Hippocampal formation (tissue), 2 donors: ENCODE results near the gene MYO15A.

Source experiments
- DNase-seq, 2 donors: peaks; one replicate each; lab custom pipeline; 2025; lab: John Stamatoyannopoulos, UW

MYO15A gene

DNA sequence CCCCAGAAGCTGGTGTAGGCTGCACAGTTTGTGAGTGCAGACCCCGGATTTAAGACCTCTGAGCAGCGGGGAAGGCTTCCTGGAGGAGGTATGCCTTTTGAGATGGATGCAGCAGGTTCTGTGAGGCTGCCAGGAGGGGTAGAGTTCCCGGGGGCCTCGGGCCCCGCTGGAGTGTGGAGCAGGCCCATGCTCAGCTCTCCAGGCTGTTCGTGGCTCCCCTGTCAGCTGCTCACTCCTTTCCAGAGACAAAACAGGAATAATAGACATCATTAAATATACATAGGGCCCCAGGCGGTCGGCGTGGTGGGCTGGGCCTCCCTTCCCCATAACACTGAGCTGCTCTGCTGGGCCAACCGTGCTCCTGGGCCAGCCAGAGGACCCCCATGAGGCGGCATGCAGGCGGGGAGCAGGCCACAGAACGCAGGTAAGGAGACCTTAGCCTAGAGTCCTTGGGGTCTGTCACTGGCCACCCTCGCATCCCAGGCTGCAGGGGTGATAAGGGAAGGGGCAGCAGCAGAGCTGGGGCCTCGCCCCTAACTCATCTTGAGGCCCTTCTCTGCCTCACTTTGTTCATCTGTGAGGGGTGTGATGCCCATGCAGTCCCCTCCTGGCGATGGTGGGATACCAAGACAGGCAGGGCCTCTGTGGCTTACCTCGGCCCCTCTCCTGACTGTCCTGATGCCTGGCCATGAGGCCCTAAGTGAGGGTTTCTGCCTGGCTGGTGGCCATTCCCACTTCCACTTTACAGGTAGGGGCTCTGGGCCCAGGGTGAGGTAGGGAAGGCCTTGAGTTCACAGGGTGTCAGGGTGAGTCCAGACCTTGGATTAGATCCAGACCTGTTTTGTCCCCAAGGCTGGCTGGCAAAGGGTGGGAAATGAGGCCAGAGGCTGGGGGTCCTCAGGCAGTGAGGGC, at the start of gene MYO15A:
Gene MYO15A (plus strand): TSS at position 356 of the 912 bp plus-strand sequence. CDS start 10,045 bp downstream, outside the sequence.
- DNase-seq, result no peak

DNA sequence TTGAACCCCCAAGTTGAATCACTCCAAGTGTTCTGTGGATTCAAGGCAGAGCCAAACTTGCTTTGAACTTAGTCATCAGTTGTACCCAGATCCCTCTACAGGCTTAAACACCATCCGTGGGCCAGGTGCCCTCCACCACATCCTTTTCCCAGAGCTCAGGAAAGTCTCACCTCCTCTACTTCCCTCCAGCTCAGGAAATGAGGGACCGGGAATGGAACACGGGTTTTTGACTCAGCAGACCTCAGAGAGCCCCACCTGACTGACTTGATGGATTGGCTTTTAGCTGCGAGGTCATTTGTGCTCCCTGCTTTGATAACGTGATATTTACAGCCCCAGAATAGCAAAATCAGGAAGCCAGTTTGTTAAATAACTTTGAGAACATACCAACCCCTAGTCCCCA, 49.3 kb upstream of the MYO15A start:
- DNase-seq, result no peak

- no peak for DNase-seq
Observed at GRCh38 chr17:18064053-18064452, 44.5 kb upstream of the MYO15A start.

GRCh38 chr17:18065546-18065945, 43.0 kb upstream of the MYO15A start:
- no peak for DNase-seq

- no peak for DNase-seq
Observed at GRCh38 chr17:18066866-18067265, 41.7 kb upstream of the MYO15A start.

GRCh38 chr17:18069101-18069500, 39.5 kb upstream of the MYO15A start:
- DNase-seq, result no peak

- DNase-seq, result no peak
Observed at GRCh38 chr17:18070861-18071340, 37.7 kb upstream of the MYO15A start.

GRCh38 chr17:18071751-18072150, 36.8 kb upstream of the MYO15A start:
- DNase-seq, result no peak

DNA sequence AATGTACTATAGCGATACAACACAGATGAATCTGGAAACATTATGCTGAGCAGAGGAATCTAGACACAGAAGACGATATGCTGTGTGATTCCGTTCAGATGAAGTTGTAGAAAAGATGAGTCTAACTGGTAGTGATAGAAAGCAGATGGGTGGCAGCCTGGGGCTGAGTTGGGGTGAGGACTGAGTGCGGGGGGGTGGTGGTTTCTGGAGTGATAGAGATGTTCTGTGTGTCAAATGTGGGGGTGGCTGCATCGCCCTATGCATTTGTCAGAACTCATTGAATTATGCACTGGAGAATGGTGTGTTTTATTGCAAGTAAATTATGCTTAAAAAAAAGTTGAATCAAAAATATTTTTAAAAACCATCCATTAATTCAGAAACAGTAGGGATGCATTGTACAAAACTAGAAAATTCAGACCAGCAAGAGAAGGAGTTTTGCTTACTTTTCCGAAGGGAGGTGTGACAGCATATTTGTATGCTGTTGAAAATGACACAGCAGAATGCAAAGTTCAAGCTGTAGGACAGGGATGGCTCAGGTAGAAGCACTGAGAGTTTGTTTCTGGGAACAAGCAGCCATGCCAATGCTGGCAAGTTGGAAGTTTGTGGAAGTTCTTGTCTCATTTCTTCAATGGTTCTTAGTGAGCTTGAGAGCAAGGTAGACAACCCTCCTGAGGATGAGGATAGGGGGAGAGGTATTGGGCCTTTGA, 33.8 kb upstream of the MYO15A start:
- no peak for DNase-seq

DNA sequence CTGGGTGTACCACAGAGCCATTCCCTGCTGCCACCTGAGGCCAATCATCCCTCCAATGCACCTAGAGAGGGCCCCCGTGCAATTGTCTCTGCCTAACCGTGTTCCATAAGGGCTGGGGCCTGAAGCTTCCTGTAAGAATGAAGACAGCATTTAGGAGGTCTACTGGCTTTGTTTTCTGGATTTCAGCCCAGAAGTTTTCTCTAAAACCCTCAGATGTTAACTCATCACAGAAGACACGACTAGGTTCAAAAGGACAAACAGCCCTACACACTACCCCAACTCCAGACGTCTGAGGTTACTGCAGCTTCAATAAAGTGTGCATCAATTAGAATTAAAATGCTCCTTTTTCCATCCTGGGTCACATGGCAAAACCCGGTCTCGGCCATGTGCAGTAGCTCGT, 31.6 kb upstream of the MYO15A start:
- DNase-seq, result no peak

DNA sequence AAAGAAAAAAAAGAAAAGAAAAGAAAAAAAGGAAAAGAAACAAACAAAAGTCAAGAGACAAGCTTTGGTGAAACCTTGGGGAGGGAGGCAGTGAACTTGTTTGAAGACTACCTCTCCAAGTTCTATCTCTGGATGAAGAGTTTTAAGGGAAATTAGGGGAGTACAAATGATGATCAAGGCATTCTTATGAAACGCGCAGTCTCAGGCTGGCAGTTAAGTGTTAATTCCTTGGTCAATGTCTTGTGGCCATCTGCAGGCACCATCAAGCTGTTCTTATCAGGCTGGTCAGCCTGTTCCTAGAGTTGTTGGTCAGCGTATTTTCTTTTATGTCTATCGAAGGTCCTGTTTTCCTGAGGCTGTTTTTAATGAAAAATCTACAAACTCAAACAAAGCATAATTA, 29.0 kb upstream of the MYO15A start:
- no peak for DNase-seq

DNA sequence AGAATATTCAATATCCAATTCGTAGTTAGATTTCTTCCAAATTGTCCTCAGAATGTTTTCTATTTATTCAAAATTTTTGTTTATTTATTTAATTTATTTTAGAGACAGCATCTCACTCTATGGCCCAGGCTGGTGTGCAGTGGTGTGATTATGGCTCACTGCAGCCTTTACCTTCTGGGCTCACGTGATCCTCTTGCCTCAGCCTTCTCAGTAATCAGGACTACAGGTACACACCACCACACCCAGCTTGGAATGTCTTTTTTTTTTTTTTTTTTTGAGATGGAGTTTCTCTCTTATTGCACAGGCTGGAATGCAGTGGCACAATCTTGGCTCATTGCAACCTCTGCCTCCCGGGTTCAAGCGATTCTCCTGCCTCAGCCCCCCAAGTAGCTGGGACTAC, 24.3 kb upstream of the MYO15A start:
- no peak for DNase-seq

GRCh38 chr17:18087610-18088491, 20.7 kb upstream of the MYO15A start, which contains the start of gene DRG2:
Gene DRG2 (plus strand): TSS chr17:18087948. CDS start chr17:18088024, 76 bp downstream.
- DNase-seq, result peak; percentile 68 to 87

- DNase-seq, result no peak
Observed at GRCh38 chr17:18089613-18090012, 18.9 kb upstream of the MYO15A start.

- no peak for DNase-seq
Observed at GRCh38 chr17:18093616-18094408, 14.7 kb upstream of the MYO15A start.

DNA sequence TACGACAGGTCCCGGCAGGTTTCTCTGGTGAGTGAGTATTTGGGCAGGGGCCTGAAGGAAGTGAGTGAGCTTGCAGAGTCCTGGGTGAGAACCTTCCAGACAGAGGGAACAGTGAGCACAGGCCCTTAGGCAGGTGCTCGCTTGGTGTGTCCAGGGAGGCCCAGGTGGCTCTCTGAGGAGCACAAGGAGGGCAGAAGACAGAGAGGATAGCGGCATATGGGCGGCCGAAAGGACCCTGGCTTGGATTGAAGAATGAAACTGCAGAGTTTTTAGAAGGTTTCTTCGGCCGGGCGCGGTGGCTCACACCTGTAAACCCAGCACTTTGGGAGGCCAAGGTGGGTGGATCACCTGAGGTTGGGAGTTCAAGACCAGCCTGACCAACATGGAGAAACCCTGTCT, 14.1 kb upstream of the MYO15A start:
- DNase-seq, result no peak

DNA sequence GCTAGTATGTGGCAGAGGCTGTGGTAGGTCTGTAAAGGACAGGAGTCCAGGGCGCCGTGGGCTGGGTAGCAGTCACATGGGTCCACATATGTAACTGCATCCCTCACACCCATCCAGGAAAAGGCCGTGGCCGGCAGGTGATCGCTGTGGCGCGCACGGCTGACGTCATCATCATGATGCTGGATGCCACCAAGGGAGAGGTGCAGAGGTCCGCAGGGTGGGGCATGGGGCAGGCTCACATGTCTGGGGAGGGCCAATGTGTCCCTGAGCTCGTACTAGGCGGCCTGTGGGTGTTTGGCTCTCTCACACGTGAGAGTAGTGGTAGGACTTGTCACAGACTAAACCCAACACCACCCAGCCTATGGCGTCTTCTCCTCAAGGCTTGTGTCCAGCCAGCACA, 9.0 kb upstream of the MYO15A start:
- no peak for DNase-seq

- no peak for DNase-seq
Observed at GRCh38 chr17:18100616-18101015, 7.9 kb upstream of the MYO15A start.

- no peak for DNase-seq
Observed at GRCh38 chr17:18101828-18102227, 6.7 kb upstream of the MYO15A start.

GRCh38 chr17:18102640-18103039, 5.9 kb upstream of the MYO15A start:
- DNase-seq, result no peak

DNA sequence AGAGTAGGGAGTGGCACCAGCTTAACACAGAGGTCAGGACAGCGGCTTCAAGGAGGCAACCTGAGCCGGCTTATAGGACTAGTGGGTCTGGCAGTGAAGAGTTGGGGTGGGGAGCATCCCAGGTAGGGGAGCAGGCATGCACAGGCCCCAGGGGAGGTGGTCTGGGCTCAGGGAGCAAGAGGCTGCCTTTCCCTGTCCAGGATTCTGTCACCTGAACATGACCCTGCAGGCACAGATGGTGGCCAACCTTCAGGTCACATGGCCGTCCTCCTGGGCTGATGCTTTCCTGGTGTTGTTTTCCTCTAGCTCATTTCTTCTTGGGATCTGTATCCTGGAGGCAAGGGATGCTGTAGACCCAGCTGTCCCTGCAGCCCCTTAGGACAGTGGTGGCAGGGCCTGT, 3.5 kb upstream of the MYO15A start:
- no peak for DNase-seq
